ENCODE measurements around the gene PMPCB.
A peak's percentile ranks its signal among the peaks of the same experiment; 100 is the strongest.
"Not testable (repeated sequence)": the region's sequence is repeated elsewhere in the genome, so short reads cannot be mapped to it uniquely, and the experiment has no call there.

PMPCB gene, protein sequence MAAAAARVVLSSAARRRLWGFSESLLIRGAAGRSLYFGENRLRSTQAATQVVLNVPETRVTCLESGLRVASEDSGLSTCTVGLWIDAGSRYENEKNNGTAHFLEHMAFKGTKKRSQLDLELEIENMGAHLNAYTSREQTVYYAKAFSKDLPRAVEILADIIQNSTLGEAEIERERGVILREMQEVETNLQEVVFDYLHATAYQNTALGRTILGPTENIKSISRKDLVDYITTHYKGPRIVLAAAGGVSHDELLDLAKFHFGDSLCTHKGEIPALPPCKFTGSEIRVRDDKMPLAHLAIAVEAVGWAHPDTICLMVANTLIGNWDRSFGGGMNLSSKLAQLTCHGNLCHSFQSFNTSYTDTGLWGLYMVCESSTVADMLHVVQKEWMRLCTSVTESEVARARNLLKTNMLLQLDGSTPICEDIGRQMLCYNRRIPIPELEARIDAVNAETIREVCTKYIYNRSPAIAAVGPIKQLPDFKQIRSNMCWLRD

DNA sequence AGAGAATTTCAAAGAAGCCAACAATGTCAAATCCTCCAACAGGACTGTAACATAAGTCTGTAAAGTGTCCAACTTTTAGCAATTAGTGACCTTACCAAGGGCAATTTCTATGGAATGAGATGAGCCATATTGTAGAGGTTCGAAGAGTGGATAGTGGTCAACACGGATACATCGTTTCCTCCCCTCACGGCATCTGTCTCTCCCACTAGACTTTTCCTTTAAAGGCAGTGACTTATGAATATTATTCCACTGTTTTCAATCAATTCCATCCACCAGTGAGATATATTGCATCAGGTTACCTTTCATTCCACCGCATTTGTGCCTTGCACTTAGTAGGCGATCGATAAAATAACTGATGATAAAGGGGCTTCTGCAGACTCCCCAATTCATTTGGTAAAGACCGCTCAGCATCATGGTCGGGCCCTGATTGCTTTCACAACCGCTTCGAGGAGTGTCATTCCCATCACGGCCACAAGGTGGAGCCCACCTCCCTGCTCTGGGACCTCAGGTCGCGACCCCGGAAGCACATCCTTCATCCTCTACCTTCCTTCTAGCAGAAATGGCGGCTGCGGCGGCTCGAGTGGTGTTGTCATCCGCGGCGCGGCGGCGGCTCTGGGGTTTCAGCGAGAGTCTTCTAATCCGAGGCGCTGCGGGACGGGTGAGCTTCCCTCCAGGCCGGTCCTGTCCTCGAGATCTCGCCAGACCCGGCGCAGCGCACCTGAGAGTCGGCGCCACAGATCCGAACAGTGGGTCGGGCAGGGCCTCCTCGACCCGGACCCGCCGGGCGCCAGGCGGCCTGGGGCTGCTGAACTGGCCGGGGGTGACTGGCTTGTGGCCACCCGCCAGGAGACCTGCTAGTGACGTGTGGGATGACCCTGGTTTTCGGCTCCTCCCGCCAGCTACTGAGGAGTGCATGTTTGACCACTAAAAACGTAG lies at the start of gene PMPCB:
Gene PMPCB (plus strand): TSS at position 535 of the 936 bp plus-strand sequence. CDS start 25 bp downstream, at position 560.
- peak; percentile 93 for DNase-seq (ENCODE audit: low spot score)

DNA sequence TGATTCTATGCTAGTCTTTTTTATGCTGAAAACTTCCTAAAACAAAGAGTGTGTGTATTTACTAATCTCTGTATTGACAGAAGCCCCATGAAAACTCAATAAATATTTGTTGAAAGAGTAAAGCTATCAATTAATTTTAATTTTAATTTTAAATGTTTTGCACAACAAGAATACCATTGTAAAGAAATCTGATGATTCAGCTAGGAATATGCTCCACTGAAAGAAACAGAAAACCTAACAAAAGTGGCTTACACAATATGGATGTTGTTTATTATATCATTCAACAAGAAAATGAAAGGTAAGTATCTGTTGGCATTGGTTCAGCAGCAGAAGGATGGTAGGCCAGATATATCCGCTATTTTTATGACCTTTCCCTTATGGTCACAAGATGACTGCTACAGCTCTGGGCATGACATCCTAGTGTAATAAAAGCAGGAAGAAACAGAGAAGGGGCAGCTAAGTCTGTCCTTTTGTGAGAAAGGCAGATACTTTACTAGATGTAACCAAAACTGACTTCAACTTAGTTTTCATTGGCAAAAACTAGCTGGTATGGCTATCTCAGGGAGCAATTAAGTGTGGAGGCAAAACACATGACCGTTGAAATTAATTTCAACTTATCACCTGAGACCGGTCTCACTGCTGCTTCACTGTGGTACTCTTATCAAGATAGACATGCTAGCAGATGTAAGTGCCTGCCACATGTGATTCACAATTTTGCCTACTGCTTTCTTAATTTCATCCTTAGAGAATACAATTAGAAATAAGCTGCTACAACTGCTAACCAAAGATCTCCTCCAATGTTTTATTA lies 43.3 kb upstream of the PMPCB start:
- DNase-seq (ENCODE audit: low spot score): not testable (repeated sequence)

DNA sequence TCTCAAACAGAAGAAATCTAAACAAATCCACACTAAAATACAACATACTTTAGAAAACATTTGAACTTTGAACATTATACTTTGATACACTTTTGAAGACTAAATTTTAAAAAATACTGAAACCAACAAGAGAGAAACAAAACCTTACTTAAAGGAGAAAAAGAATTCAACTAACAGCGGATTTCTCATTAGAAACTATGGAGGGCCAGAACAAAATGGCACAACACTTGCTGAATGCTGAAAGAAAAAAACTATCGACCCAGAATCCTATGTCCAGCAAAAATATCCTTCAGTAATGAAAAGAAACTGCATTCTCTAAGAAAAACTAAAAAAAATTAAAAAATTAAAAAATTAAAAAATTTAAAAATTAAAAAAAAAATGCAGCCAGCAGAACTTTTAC lies 33.2 kb upstream of the PMPCB start:
- DNase-seq (ENCODE audit: low spot score): not testable (repeated sequence)

DNA sequence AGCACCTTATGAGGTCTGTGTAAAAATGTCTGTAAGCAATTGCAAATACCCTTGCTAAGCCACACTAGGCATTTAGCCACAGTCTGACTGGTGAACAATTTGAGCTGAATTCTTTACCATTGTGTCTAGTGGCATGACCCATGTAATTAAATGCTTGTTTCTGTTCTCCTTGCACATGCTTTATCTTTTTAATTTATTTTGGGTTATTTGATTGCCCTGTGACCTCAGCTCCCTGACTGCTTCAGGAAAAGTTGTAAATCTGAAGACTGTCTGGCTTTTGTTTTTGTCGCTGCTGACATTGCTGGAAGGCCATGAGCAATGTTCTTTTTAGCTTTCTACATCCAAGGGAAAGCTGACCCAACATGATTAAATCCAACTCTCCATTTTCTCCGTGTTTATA lies 31.0 kb upstream of the PMPCB start:
- DNase-seq (ENCODE audit: low spot score): not testable (repeated sequence)

DNA sequence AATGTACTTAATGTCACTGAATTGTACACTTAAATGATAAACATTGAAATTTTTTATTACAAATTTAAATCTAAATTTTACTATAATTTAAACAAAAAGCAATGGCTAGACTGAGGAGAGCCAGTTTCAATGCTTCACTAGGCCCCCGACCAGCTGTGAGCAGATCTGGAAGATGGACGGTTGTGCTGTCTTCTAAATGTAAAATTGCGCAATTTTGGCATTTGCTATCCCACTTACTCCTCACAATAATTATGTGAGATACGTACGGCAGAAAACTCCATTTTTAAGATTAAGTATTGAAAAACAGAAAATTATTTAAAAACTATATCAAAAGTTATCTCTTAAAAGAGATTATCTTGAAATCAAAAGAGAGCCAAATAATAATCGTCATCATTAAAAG lies 23.9 kb upstream of the PMPCB start:
- not testable (repeated sequence) for DNase-seq (ENCODE audit: low spot score)

DNA sequence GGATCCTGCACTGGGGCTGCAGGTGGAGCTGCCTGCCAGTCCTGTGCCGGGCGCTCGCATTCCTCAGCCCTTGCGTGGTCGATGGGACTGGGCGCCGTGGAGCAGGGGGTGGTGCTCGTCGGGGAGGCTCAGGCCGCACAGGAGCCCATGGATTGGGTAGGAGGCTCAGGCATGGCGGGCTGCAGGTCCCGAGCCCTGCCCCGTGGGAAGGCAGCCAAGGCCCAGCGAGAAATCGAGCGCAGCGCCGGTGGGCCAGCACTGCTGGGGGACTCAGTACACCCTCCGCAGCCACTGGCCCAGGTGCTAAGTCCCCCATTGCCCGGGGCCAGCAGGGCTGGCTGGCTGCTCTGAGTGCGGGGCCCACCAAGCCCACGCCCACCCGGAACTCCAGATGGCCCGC lies 22.4 kb upstream of the PMPCB start:
- not testable (repeated sequence) for DNase-seq (ENCODE audit: low spot score)

DNA sequence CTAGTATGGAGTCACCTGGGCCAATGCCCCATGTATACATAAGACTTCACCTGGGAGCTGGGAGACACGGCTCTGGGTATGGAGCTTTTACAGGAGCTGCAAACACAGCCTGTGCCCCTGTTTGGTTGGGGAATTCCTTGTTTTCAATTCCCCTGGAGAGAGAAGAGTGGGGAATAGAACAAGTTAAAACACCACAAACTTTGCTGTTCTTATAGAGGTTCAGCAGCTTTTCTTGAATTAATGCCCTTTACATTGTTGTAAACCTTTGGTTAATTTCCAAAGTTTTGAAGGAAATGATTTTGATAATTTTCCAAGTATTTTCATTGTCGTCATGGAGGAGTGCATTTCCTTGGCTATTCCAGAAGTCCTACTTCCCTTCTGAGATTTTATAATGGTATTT lies 19.0 kb upstream of the PMPCB start:
- not testable (repeated sequence) for DNase-seq (ENCODE audit: low spot score)

DNA sequence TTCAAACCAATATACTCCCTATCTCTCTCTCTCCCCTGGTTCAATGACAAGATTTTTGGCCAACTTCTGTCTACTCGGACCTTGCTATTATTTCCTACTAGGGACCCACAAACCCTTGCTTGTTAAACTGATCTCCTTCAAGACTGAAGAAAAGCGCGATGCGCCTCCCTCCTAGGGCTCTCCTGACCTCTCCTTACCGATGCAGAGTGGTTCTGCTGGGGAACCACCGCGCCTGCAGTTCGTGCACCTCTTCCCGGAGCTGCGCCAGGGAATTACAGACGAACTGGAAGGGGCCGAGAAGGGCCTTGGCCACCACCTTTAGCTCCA lies 17.6 kb upstream of the PMPCB start:
- peak; percentile 37 for DNase-seq (ENCODE audit: low spot score)

DNA sequence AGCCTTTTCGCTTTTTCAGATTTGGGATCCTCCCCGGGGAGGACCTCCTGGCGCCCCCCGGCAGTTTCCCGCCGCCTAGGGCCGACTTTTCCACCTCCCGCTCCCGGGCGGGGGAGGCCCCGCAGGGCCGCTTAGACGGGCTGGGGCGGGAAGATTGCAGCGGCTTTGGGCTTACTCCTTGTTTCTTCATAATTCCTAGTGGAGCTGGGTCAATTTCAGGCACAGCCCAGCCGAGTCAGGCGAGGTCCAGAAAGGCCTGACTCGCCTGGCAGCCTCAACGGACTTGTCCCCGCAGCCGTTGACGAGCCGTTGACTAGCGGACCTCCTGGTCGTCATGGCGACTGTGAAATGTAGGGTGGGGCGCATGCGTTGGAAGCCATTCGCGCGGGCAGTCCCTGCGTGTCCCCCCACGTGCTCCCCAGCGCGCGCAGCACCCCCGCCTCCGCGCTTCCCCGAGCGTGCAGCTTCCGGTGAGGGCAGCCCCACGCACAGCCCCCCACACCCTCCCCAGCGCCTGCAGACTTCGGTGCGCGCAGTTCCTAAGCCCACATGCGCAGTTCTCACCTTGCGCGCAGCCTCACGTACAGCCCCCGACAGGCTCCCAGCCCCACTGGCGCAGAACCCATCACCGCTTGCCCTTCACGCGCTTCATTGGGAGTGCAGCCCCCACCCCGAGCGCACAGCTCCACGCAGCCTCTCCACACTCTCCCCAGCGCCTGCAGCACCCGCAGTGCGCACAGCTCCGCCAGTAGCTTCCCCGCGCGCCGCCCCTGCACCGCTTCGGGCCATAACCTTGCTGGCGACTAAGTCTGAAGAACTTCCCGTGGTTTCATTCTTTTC lies 17.1 kb upstream of the PMPCB start:
- DNase-seq (ENCODE audit: low spot score): peak; percentile 56

DNA sequence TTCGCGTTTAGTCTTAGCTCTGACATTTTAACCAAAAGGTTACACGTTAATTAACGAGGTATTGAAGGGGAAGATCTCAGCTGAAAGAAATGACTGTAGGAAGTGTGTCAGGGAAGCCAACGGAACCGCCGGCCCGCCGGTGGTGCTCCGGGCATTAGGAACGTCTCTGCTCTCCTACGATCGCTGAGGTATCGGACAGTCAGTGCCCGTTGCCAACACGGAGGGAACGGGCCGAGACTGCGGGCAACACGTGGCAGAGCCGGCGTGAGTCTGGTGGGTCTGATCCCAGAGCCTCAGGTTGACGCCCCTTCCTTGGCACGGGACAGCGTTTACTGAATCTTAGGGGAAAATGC lies 16.5 kb upstream of the PMPCB start:
- not testable (repeated sequence) for DNase-seq (ENCODE audit: low spot score)

DNA sequence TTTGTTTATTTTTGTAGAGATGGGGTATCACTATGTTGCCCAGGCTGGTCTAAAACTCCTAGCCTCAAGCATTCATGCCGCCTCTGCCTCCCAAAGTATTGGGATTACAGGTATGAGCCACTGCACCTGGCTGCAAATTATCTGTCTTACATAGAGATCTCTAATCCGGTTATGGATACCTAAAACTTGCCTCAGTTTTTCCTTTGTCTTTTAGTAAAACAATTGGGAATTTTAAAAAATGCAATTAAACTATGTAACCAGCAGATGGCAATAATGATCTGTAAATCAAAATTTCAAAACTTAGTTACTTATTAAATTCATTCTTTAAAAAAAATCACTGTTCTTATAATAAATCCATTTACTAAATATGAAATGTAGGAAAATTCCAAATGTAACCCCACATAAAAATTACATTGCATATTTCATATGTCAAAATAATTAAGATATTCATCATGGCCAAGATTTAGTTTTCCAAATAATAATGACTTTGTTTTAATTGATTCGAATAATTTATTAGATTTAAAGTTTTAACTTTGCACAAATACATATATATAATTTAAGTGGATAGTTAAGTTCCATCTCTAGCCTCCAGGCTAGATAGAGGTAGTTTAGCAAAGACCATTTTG lies 14.3 kb upstream of the PMPCB start:
- DNase-seq (ENCODE audit: low spot score): not testable (repeated sequence)

DNA sequence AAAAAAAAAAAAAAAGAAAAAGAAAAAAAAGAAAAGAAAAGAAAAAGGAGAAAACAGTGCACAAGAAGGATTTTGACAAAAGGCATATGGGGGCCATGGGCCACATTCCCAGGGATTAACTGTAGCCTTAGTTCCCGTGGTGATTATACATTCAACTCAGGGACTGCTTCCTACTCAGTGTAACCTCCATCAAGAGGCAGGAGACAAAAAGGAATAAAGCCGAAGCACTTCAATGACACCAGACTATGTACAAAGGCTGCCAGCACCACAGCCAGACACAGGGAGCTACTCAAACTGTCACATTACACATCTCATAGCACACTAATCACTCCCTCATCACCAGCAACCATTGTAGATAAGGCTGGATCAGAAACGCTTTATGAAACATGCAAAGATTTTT lies 5.1 kb upstream of the PMPCB start:
- DNase-seq (ENCODE audit: low spot score): no peak

DNA sequence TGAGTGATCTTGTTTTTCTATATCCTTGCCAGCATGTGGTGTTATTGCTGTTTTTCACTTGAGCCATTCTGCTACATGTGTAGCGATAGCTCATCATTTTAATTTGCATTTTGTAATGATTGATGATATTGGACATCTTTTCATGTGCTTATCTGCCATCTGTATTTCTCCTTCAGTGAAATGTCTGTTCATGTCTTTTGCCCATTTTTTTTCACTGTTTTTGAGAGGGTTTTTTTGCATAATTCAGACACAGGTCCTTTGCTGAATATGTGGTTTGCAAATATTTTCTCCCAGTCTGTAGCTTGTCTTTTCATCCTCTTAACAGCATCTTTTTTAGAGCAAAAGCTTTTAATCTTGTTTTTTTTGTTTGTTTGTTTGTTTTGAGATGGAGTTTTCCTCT lies 3.7 kb upstream of the PMPCB start:
- no peak for DNase-seq (ENCODE audit: low spot score)

DNA sequence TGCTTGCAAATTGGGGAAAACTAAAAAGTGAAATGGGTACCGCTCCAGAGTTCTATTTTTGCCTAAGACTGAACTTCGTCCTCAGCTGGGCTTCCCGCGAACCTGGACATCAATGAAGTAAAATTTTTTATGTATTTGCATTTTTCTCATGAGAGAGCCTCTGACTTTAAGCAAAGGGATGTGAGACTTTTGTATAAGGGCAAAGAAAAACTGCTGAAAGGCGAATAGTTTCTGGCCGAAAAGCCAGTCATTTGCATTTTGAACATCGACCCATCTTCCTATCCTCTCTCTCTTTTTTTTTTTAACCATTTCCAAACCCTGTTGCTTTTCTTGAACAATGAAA lies 573 bp downstream of the PMPCB start:
- DNase-seq (ENCODE audit: low spot score): no peak

DNA sequence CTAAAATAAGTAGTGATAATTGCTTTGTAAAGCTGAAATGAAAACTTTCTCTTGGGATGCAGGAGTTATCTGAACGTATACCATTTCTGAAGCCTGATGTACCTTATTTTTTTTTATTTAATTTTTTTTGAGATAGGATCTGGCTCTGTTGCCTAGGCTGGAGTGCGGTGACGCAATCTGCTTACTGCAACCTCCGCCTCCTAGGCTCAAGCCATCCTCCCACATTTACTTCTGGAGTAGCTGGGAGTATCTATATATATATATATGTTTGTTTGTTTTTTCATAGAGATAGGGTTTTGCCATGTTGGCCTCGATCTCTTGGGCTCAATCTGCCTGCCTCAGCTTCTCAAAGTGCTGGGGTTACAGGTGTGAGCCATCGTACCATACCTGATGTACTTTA lies 2.4 kb downstream of the PMPCB start:
- no peak for DNase-seq (ENCODE audit: low spot score)

DNA sequence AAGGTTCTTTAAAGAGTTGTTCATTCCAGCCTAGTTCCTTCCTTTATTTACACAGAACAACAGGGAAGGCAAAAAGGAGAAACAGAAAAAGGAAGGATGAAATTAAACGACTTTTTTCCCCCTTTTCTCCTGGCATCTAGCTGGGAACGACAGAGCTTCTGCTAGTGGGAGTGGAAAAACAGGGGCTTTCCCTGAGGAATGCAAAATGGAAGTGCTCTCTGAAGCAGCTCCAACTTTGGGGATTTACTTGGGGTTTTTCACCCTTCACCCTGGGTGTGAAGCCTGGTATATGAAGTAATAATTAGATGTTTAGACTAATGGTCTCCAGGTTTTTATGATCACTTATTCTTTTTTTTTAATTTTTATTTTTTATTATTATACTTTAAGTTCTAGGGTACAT lies 4.2 kb downstream of the PMPCB start:
- no peak for DNase-seq (ENCODE audit: low spot score)

DNA sequence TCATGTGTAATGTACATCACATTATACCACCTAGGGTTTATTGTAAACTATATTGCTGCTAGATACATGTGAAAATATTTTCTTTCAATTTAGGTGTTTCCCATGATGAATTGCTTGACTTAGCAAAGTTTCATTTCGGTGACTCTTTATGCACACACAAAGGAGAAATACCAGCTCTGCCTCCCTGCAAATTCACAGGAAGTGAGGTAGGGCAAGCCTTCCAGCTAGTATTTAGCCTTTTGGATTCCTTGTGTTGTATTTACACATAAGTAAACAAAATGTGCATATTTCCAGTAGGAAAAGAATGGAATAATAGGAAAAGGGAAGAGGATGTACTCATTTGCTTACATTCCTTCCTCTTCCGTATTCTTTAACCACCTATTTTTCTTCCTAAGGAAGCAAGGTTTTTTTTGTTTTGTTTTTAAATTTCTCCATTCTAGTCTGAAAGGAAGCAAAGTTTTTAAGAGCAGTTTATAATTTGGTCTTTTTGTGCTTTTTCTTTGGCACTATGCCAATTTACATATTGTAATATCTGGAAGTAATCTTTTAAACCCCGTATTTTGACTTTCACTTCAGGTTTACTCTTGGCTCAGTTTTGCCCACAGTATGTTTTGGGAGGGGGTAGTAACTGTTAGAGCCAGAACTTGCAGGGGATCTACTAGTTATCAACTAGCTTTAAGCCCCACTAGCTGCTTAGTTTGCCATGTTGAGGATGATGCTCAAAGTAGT lies 10.4 kb downstream of the PMPCB start:
- DNase-seq (ENCODE audit: low spot score): no peak

DNA sequence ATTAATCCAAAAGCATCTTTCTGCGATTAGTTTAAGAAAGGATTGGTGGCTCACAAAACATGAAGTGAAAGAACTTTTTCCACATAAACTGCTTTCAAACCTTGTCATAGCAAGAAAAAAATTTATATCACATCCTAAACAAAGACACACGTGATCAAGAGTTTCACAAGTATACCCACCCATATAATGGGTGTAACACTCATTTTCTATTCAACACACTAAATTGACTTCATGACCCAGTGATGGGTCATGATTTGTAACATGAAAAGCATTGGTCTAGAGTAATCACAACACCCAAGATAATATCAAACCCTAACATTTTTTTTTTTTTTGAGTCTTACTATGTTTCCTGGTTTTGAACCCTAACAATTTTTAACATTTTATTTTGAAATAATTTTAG lies 17.6 kb downstream of the PMPCB start:
- no peak for DNase-seq (ENCODE audit: low spot score)

DNA sequence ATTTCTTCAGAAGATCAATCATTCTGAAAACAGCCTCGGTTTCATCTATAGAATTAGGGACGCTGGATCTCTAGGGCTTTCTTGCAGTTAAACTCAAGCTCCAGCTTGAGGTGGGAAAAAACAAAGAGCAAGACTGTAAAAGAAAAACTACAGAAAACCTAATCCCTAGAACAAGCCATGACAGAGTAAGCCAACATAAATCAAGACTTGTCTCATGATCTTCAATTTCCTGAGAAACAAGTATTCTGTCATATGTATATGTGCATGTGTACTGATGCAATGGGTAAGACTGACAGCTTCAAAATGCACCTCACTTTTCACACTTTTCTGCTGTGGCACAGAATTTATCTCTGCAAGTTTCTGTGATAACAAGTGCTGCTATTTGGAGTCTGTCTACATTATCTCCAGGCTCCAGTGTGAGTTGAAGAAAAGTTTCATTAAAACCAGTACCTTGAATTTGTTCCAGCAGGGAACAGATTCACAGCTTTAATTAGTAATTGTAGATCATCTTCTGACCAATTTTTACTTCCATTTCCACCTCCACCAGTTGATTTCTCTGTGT lies 19.2 kb downstream of the PMPCB start:
- no peak for DNase-seq (ENCODE audit: low spot score)

DNA sequence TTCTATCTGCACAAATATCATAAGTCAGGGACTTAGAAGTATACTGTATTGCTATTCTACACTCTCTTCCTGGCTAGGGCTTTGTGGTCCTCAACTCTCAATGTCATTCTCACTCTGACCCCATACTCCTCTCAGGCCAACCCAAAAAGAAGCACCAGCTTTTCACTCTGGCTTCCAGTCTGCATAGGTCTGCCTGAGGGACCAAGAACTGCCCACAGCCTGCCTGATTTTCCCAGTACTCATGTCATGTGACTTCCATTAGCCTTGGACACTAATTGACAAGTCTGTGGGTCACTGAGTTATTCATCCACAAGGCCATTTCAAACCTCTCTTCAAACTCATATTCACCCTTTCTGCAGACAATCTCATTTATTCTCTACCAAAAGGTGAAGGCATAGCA lies 19.8 kb downstream of the PMPCB start:
- DNase-seq (ENCODE audit: low spot score): no peak
